Fibroblast of pulmonary artery (primary cell): ENCODE measurements around the gene SEC24D.
"Not testable (repeated sequence)": the region's sequence is repeated elsewhere in the genome, so short reads cannot be mapped to it uniquely, and the experiment has no call there.

Source experiments
- DNase-seq: peaks from one replicate; pipeline ENCODE4 v3.0.0-alpha.2; 2010; ENCODE audit warnings: low read depth
- H3K4me3 ChIP-seq: replicated peaks from 2 replicates; pipeline ENCODE4 v1.5.1; 2011; ENCODE audit warnings: low read depth, mild to moderate bottlenecking, control low read depth, low read length, moderate library complexity
- CTCF ChIP-seq: IDR thresholded peaks from 2 replicates; pipeline ENCODE4 v1.5.1; 2011; ENCODE audit warnings: mild to moderate bottlenecking, control low read depth, low read length, inconsistent platforms; ENCODE audit errors: missing control alignments

The SEC24D gene

GRCh38 chr4:118787844-118788380 lies 48.0 kb downstream of the SEC24D start:
- no peak for DNase-seq
- no peak overlapping the region for H3K4me3 ChIP-seq
- TF ChIP-seq CTCF: no peak

GRCh38 chr4:118784776-118785175 lies 51.1 kb downstream of the SEC24D start:
- no peak for TF ChIP-seq CTCF
- H3K4me3 ChIP-seq: no peak overlapping the region
- DNase-seq: no peak

DNA sequence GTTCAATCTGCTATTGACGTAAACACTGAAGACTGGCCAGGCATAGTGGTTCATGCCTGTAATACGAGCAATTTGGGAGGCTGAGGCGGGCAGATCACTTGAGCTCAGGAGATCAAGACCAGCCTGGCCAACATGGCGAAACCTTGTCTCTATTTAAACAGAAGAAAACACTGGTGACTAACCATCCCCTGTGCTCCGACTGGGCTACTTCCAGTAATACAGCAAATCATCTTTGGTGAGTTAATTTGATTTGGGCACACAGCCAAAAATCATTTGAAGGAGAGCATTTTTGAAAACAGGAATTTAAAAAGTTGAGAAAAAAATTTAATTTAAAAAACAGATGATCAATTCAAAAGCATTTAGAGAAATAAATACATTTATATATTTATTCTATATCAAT lies 52.0 kb downstream of the SEC24D start:
- H3K4me3 ChIP-seq: no peak overlapping the region
- peak; percentile 69 for DNase-seq
- TF ChIP-seq CTCF: no peak

DNA sequence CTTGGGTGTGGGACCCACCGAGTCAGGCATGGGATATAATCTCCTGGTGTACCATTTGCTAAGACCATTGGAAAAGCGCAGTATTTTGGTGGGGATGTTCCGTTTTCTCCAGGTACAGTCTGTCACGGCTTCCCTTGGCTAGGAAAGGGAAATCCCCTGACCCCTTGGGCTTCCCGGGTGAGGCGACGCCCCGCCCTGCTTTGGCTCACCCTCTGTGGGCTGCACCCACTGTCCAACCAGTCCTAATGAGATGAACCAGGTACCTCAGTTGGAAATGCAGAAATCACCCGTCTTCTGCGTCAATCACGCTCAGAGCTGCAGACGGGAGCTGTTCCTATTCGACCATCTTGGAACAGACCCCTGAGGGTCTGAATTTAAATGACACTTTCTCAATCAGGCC lies 53.0 kb downstream of the SEC24D start:
- not testable (repeated sequence) for DNase-seq

GRCh38 chr4:118777649-118778048 lies 58.3 kb downstream of the SEC24D start:
- H3K4me3 ChIP-seq, DNase-seq: not testable (repeated sequence)

More for the DNA sequence above, 53.0 kb downstream of the SEC24D start:
- not testable (repeated sequence) for H3K4me3 ChIP-seq

DNA sequence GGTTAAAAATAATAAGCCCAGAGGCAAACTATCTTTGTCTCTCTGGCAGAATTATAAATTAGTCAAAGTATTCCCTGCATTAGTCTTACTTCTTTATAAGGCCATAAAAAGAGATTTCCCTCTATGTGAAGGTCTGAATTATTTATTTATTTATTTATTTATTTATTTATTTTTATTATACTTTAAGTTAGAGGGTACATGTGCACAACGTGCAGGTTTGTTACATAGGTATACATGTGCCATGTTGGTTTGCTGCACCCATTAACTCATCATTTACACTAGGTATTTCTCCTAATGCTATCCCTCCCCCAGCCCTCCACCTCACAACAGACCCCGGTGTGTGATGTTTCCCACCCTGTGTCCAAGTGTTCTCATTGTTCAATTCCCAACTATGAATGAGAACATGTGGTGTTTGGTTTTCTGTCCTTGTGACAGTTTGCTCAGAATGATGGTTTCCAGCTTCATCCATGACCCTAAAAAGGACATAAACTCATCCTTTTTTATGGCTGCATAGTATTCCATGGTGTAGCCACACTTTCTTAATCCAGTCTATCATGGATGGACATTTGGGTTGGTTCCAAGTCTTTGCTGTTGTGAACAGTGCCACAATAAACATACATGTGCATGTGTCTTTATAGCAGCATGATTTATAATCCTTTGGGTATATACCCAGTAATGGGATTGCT lies 58.8 kb downstream of the SEC24D start:
- not testable (repeated sequence) for H3K4me3 ChIP-seq, DNase-seq

- peak; percentile 85 for DNase-seq
- no peak for TF ChIP-seq CTCF
- H3K4me3 ChIP-seq: no peak overlapping the region
Observed at GRCh38 chr4:118776157-118776954, 59.6 kb downstream of the SEC24D start.

DNA sequence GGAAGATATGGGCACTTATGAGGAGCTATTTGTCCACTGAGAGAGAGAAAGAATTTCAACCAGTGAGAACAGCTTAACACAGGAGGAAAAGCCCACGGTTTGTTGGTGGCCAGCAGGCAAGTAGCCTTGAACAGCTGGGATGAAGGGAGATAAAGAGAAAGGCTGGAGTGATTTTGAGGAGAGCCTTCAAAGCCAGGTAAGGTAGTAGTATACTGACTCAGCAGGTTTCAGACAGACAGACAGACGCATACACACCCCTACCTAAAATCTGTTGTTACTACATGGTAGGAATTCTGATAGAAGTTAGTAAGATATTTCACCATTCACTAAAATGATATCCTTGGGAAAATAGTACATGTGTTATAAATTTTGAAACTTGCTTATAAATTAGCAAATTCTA lies 60.5 kb downstream of the SEC24D start:
- no peak for DNase-seq
- H3K4me3 ChIP-seq: no peak overlapping the region
- TF ChIP-seq CTCF: no peak
